ENCODE results near the gene MTCL1. TPM values are rescaled to one million over a fixed set of nuclear protein-coding genes. Genes with fewer than 3 reads are reported as not detected.
"Not testable (repeated sequence)": the region's sequence is repeated elsewhere in the genome, so short reads cannot be mapped to it uniquely, and the experiment has no call there.

The MTCL1 gene
- total RNA-seq, 6 experiments from 2014 or later: 1.4 to 7.4 (median 3.6) TPM

DNA sequence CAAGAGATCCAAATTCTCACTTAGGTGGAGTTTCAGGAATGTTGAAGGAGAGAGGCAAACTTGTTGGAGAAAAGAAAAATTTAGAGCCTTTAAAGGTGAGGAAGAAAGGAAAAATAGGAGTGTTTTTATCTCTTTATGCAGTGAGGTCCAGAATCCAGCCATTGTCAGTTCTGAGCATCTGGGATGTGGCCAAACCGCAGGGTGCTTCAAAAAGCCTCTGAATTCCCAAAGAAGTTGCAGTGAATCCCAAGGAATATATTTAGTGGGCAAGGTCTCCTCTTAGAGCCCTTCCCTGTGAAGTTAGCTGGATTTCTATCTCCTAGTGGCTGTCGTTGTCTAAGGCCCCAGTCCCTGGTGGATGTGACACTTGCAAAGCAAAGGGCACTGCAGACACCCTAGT, 51.2 kb downstream of the MTCL1 start:
- DNase-seq: no peak
- no peaks in the 10 kb centered on the region for H3K9me3 ChIP-seq
- no peaks in the 10 kb centered on the region for H3K36me3 ChIP-seq
- 83% methylated on average over 1 of the region's 2 CpGs for WGBS (ENCODE audit: insufficient coverage, low coverage, low lambda C conversion rate, missing lambda C conversion rate)
- H3K27me3 ChIP-seq: no peaks in the 10 kb centered on the region
- no peak overlapping the region for H3K27ac ChIP-seq
- no peak for TF ChIP-seq POLR2A (IDR thresholded peaks at IDR 0.05)
- TF ChIP-seq, protein P1, sequence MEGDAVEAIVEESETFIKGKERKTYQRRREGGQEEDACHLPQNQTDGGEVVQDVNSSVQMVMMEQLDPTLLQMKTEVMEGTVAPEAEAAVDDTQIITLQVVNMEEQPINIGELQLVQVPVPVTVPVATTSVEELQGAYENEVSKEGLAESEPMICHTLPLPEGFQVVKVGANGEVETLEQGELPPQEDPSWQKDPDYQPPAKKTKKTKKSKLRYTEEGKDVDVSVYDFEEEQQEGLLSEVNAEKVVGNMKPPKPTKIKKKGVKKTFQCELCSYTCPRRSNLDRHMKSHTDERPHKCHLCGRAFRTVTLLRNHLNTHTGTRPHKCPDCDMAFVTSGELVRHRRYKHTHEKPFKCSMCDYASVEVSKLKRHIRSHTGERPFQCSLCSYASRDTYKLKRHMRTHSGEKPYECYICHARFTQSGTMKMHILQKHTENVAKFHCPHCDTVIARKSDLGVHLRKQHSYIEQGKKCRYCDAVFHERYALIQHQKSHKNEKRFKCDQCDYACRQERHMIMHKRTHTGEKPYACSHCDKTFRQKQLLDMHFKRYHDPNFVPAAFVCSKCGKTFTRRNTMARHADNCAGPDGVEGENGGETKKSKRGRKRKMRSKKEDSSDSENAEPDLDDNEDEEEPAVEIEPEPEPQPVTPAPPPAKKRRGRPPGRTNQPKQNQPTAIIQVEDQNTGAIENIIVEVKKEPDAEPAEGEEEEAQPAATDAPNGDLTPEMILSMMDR (IDR thresholded peaks at IDR 0.05): no peak
- H3K4me3 ChIP-seq: no peak overlapping the region
- intact Hi-C loops (cut with DNase I): no loop called here
- no peak for ATAC-seq
- H3K4me1 ChIP-seq: no peaks in the 10 kb centered on the region

DNA sequence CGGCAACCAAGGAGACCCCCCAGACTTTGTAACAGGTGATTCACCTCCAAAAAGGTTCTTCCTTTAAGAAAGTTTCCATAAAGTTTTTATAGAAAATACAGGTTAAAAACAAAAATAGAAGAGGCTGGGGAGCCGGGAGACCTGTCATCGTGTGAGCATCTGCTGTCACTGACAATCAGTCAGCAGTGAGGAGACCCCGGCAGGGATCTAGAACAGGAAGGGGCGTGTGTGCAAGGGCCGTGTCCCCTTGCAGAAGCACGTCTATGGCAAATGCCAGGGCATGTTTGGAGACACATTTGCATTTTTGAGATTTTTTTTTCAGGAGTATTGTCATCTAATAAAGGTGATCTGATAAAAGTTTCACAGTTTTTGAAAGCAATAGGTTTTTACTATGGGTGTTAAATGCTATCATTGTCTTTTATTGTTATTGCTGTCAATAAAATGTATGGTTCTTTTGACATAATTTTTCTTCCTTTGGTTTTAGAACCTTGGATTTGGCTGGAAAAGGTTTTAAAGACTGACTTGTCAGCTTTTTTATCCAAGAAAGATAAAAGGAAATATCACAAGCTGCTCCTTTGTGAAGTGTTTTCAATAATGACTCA, 52.1 kb downstream of the MTCL1 start:
- Histone ChIP-seq H3K4me3 (no peak overlapping the region), H3K4me1 (no peaks in the 10 kb centered on the region), H3K36me3 (no peaks in the 10 kb centered on the region), H3K9me3 (no peaks in the 10 kb centered on the region), H3K27ac (no peak overlapping the region), H3K27me3 (no peaks in the 10 kb centered on the region)
- WGBS (ENCODE audit: insufficient coverage, low coverage, low lambda C conversion rate, missing lambda C conversion rate): 52% methylated on average over 5 of the region's 7 CpGs
- intact Hi-C loops (cut with DNase I): no loop called here
- TF ChIP-seq, protein P1 (IDR thresholded peaks at IDR 0.05): no peak
- TF ChIP-seq POLR2A (IDR thresholded peaks at IDR 0.05): no peak
- DNase-seq (no peak), ATAC-seq (no peak)

DNA sequence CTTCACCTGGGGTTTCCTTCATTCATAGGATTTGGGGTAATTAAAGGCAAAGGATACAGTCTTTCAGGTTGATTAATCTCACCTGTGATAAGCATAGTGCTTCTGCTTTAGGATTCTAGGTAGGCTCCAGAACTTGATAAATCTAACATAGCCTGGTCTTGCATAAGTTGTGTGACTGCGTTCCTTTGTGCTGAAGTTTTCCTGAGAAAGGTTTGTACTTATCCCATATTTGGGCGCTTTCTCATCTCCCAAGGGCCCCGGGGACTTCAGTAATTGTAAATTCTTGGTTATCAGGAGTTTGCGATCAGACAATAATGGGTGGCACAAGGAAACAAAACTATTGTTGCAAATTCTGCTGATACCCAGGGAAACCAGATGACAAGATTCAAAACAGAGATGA, 53.1 kb downstream of the MTCL1 start:
- Histone ChIP-seq H3K36me3 (no peaks in the 10 kb centered on the region), H3K27me3 (no peaks in the 10 kb centered on the region), H3K9me3 (no peaks in the 10 kb centered on the region), H3K27ac (no peak overlapping the region), H3K4me1 (no peaks in the 10 kb centered on the region), H3K4me3 (no peak overlapping the region)
- DNase-seq: no peak
- no peak for ATAC-seq
- WGBS (ENCODE audit: insufficient coverage, low coverage, low lambda C conversion rate, missing lambda C conversion rate): 93% methylated on average over 4 of the region's 4 CpGs
- TF ChIP-seq, protein P1 (IDR thresholded peaks at IDR 0.05): no peak
- TF ChIP-seq POLR2A (IDR thresholded peaks at IDR 0.05): no peak
- intact Hi-C loops (cut with DNase I): no loop called here

DNA sequence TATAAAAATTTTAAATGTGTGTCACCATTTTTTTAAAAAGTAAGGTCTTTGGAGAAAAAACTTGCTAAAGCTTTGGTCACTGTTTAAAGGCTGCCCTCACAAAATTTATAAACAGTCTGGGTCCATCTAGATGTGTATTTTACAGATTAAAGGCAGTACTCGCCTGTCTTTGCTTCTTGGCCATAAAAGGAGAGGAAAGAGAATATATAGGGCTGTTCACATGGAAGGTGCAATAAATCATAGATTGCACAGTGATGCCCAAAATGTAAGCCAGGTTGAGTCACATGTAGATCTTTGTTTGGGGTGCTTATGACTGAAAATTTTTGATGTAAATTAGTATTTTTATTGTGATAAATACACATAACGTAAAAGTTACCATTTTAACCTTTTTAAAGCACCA, 55.6 kb downstream of the MTCL1 start:
- no peaks in the 10 kb centered on the region for H3K9me3 ChIP-seq
- TF ChIP-seq POLR2A (IDR thresholded peaks at IDR 0.05): no peak
- TF ChIP-seq, protein P1 (IDR thresholded peaks at IDR 0.05): no peak
- H3K27me3 ChIP-seq: no peaks in the 10 kb centered on the region
- 96% methylated on average over 2 of the region's 2 CpGs for WGBS (ENCODE audit: insufficient coverage, low coverage, low lambda C conversion rate, missing lambda C conversion rate)
- intact Hi-C loops (cut with DNase I): no loop called here
- no peaks in the 10 kb centered on the region for H3K4me1 ChIP-seq
- no peak overlapping the region for H3K27ac ChIP-seq
- ATAC-seq: no peak
- no peak for DNase-seq
- H3K4me3 ChIP-seq: no peak overlapping the region
- H3K36me3 ChIP-seq: no peaks in the 10 kb centered on the region

DNA sequence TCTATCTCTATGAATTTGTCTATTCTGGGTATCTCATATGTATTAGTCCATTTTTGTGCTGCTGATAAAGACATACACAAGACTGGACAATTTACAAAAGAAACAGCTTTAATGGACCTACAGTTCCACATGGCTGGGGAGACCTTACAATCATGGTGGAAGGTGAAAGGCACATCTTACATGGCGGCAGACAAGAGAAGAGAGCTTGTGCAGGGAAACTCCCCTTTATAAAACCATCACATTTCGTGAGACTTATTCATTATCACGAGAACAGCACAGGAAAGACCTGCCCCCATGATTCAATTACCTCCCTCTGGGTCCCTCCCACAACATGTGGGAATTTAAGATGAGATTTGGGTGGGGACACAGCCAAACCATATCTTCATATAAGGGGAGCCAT, 56.2 kb downstream of the MTCL1 start:
- H3K27ac ChIP-seq; DNase-seq; H3K9me3 ChIP-seq; ATAC-seq; H3K27me3 ChIP-seq; intact Hi-C loops (cut with DNase I); H3K4me1 ChIP-seq; H3K36me3 ChIP-seq; H3K4me3 ChIP-seq: not testable (repeated sequence)
- 76% methylated on average over 2 of the region's 3 CpGs for WGBS (ENCODE audit: insufficient coverage, low coverage, low lambda C conversion rate, missing lambda C conversion rate)

All from right lobe of liver (tissue), 6 donors.